Brain microvascular endothelial cell (primary cell): ENCODE measurements around the gene SLC25A17.
"Not testable (repeated sequence)": the region's sequence is repeated elsewhere in the genome, so short reads cannot be mapped to it uniquely, and the experiment has no call there.

Experiments
- DNase-seq: peaks from one replicate; pipeline ENCODE4 v3.0.0-alpha.2; 2020
- H3K27ac ChIP-seq: fragments of 250-450 bp; sonication (Bioruptor Pico); 2 replicates; pipeline ENCODE4 v1.5.1; 2020; ENCODE audit warnings: mild to moderate bottlenecking, moderate library complexity
- H3K27me3 ChIP-seq: fragments of 250-450 bp; sonication (Bioruptor Pico); replicated peaks from 2 replicates; pipeline ENCODE4 v1.5.1; 2020; ENCODE audit warnings: mild to moderate bottlenecking
- H3K36me3 ChIP-seq: fragments of 250-450 bp; sonication (Bioruptor Pico); replicated peaks from 2 replicates; pipeline ENCODE4 v1.5.1; 2020; ENCODE audit warnings: mild to moderate bottlenecking
- H3K4me3 ChIP-seq: 2 replicates; pipeline ENCODE4 v1.5.1; 2011; ENCODE audit warnings: low read depth, mild to moderate bottlenecking, control low read depth, low read length, moderate library complexity
- CTCF ChIP-seq: IDR thresholded peaks from 2 replicates; pipeline ENCODE4 v1.5.1; 2011; ENCODE audit warnings: low read depth, mild to moderate bottlenecking, moderate library complexity, low read length, control low read depth, inconsistent platforms; ENCODE audit errors: missing control alignments
- in situ Hi-C: cut with HindIII; loops from 2 replicates; pipeline ENCODE4 v1.10.0; 2017; ENCODE audit warnings: low sequenced_read_pairs, low pct_ligation_motif_present

SLC25A17 gene

DNA sequence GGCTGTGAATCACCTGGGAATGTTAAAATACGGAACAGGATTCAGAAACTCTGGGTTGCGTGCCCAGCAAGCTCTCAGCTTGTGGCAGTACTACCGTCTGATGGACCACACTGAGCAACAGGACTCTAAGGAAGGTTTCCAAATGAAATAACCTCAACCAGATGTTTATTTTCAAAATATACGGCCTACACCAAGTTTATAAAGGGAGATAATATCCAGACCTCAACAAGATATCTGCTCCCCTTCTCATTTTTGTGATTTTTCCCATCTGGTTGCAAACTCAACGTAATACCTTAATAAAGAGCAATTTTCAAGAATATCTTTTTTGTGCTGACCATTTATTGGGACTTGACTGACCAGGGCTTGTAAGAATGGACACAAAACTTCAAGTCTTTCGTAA, 49.4 kb downstream of the SLC25A17 start:
- no peak overlapping the region for H3K4me3 ChIP-seq
- DNase-seq, result no peak
- no peaks in the 10 kb centered on the region for H3K27me3 ChIP-seq
- peaks cover 18% of the 10 kb centered on the region for H3K36me3 ChIP-seq
- in situ Hi-C loops, result no loop called here
- no peak for TF ChIP-seq CTCF
- H3K27ac ChIP-seq, result no peak overlapping the region

DNA sequence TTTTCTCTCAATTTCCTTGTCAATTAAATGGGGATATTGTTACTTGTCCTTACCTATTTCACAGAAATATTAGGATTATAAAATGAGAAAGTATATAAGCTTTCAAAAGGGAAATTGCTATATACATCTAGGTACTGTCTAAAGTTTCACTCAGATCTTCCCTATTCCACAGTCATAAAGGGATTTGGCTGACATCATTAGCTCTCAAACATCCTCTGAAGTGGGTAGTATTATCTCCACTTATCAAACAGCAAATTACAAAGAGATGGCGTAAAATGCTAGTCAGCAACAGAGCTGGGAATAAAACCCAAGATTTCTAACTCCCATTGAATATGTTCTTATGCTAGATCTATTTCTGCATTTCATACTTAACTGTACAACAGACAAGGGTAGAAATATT, 50.9 kb downstream of the SLC25A17 start:
- TF ChIP-seq CTCF, result no peak
- no peak overlapping the region for H3K4me3 ChIP-seq
- H3K27ac ChIP-seq, result no peak overlapping the region
- in situ Hi-C loops, result no loop called here
- H3K36me3 ChIP-seq, result peaks cover 14% of the 10 kb centered on the region
- DNase-seq, result no peak
- no peaks in the 10 kb centered on the region for H3K27me3 ChIP-seq

DNA sequence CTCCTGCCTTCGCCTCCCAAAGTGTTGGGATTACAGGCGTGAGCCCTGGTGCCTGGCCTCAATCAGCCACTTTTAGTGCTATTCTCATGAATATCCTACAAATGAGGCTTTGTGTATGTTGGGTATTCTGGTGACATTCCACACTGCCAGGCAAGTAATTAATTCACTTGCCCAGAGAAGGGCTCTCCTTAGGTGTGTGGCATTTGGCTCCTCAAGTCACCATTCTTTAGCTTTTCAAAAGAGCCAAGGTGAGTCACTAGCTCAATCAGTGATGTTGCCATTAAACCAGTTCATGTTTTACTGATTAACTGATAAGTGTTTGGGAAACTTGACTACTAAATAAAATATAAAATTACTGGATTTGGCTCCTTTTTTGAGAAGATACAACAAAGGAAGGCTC, 52.2 kb downstream of the SLC25A17 start:
- in situ Hi-C loops, result no loop called here
- no peak overlapping the region for H3K27ac ChIP-seq
- H3K4me3 ChIP-seq, result no peak overlapping the region
- H3K36me3 ChIP-seq, result peaks cover 14% of the 10 kb centered on the region
- DNase-seq, result no peak
- no peaks in the 10 kb centered on the region for H3K27me3 ChIP-seq
- TF ChIP-seq CTCF, result no peak

- no peak for TF ChIP-seq CTCF
- H3K36me3 ChIP-seq, result peaks cover 4% of the 10 kb centered on the region
- in situ Hi-C loops, result no loop called here
- H3K27me3 ChIP-seq, result no peaks in the 10 kb centered on the region
- DNase-seq, result no peak
- no peak overlapping the region for H3K27ac ChIP-seq
- H3K4me3 ChIP-seq, result no peak overlapping the region
Observed at GRCh38 chr22:40764763-40765441, 54.2 kb downstream of the SLC25A17 start.

DNA sequence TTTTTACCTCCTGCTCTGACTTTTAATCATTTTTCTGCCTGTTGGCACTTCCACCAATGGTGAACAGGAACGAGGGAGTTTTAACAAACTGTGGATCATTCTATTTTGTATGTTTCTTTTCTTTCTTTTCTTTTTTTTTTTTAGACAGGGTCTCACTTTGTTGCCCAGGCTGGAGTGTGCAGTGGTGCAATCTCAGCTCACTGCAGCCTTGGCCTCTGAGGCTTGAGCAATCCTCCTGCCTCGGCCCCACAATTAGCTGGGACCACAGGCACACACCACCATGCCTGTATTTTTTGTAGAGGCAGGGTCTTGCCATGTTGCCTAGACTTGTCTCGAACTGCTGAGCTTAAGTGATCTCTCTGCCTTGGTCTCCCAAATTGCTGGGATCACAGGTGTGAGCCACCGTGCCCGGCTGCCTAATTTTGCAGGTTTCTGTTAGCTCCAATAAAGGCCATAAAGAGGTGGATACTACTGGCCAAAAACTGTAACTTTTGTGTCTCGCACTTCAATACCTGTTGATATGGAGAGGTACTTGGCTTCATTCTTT, 59.8 kb downstream of the SLC25A17 start:
- Histone ChIP-seq H3K4me3 (no peak overlapping the region), H3K36me3 (no peaks in the 10 kb centered on the region), H3K27ac (no peak overlapping the region), H3K27me3 (no peaks in the 10 kb centered on the region)
- DNase-seq, result no peak
- no peak for TF ChIP-seq CTCF
- in situ Hi-C loops, result no loop called here

DNA sequence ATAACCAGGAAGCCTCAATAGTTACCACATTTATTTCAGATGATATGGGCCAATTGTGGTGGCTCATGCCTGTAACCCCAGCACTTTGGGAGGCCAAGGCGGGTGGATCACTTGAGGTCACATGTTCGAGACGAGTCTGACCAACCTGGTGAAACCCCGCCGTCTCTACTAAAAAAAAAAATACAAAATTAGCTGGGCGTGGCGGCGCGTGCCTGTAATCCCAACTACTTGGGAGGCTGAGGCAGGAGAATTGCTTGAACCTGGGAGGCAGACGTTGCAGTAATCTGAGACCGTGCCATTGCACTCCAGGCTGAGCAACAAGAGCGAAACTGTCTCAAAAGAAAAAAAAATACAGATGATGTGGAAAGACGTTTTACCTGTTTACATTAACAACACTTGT, 60.3 kb downstream of the SLC25A17 start:
- H3K27me3 ChIP-seq, in situ Hi-C loops, H3K4me3 ChIP-seq, DNase-seq, H3K36me3 ChIP-seq, H3K27ac ChIP-seq: not testable (repeated sequence)
